Measurements from ENCODE around the gene SULT1A1. TPM values are rescaled to one million over a fixed set of nuclear protein-coding genes. Genes with fewer than 3 reads are reported as not detected.
A peak's percentile ranks its signal among the peaks of the same experiment; 100 is the strongest.

SULT1A1 gene
- total and polyA plus RNA-seq, 2 of the 13 experiments (the other 11 are each of a cell fraction or from before 2014, with no cell fraction given), result 114 to 147 TPM

DNA sequence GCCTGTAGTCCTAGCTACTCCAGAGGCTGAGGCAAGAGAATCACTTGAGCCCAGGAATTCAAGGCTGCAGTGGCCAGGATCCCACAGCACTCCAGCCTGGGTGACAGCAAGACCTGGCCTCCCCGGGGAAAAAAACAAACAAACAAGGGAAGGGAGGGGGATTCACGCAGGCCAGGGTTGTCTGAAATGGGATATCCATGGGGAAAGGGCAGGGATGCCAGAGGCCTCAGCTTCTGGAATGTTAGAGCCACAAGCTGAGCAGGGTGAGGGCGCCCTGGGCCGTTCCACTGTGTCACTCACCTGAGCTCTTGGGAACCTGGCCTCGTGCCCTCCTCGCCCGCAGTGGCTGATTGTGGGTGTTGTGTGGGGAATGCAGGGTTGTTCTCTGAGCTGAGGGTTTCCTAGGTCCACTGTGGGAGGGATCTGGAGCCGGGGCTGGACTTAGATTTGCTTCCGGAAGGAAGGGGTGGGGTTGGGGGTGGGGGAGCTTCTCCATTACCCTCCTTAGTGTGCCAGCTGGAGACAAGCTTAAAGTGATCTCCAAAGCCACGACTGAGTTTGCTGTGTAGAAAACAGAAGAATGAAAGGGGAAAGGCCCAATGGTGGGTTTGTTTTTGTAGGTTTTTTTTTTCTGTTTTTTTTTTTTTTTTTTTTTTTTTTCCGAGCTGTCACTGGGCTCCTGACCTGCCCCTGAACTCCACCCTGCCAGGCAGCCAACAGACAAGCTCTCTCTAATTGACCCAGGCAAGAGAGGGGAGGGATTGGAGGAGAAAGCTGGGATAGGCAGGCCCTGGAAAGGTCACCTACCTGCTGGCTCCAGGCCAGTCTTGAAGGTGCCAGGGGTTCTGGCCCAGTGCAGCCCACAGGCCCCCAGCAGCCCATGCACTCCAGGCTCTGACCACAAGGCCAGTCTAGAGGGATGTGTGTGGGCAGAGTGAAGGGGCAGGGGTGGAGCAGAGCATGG lies at the start of gene SULT1A1 (continued):
- no peak for TF ChIP-seq SRF (IDR thresholded peaks at IDR 0.05; ENCODE audit: low read depth, low read length)
- TF ChIP-seq KLF9 (CRISPR knock-in tag; IDR thresholded peaks at IDR 0.05; ENCODE audit: low read depth), result no peak; the same call in 1 of the 2 replicates
- TF ChIP-seq ZNF672 (CRISPR knock-in tag; IDR thresholded peaks at IDR 0.05), result no peak
- TF ChIP-seq U2AF1 (optimal IDR thresholded peaks at IDR 0.05; ENCODE audit: low read depth, low read length), result no peak
- no peak for TF ChIP-seq STAT5B (CRISPR knock-in tag; IDR thresholded peaks at IDR 0.05)
- TF ChIP-seq ELF3 (CRISPR knock-in tag; IDR thresholded peaks at IDR 0.05), result peak; percentile 72
- TF ChIP-seq ZC3H13 (CRISPR knock-in tag; IDR thresholded peaks at IDR 0.05), result peak; percentile 83
- TF ChIP-seq SYNCRIP (IDR thresholded peaks at IDR 0.05; ENCODE audit: insufficient read depth, low read depth, low read length), result no peak
- TF ChIP-seq, protein P1, sequence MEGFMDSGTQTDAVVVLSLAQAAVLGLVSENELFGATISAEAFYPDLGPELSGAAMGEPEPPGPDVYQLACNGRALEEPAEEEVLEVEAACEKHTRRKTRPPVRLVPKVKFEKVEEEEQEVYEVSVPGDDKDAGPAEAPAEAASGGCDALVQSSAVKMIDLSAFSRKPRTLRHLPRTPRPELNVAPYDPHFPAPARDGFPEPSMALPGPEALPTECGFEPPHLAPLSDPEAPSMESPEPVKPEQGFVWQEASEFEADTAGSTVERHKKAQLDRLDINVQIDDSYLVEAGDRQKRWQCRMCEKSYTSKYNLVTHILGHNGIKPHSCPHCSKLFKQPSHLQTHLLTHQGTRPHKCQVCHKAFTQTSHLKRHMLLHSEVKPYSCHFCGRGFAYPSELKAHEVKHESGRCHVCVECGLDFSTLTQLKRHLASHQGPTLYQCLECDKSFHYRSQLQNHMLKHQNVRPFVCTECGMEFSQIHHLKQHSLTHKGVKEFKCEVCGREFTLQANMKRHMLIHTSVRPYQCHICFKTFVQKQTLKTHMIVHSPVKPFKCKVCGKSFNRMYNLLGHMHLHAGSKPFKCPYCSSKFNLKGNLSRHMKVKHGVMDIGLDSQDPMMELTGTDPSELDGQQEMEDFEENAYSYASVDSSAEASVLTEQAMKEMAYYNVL (CRISPR knock-in tag; IDR thresholded peaks at IDR 0.05; ENCODE audit: borderline replicate concordance), result 0 out of 2 replicates have a peak, but pooled peaks have one; percentile 58
- peak; percentile 14; the same call in 1 of the 2 replicates for TF ChIP-seq ARNTL (CRISPR knock-in tag; IDR thresholded peaks at IDR 0.05)
- TF ChIP-seq, protein P2, sequence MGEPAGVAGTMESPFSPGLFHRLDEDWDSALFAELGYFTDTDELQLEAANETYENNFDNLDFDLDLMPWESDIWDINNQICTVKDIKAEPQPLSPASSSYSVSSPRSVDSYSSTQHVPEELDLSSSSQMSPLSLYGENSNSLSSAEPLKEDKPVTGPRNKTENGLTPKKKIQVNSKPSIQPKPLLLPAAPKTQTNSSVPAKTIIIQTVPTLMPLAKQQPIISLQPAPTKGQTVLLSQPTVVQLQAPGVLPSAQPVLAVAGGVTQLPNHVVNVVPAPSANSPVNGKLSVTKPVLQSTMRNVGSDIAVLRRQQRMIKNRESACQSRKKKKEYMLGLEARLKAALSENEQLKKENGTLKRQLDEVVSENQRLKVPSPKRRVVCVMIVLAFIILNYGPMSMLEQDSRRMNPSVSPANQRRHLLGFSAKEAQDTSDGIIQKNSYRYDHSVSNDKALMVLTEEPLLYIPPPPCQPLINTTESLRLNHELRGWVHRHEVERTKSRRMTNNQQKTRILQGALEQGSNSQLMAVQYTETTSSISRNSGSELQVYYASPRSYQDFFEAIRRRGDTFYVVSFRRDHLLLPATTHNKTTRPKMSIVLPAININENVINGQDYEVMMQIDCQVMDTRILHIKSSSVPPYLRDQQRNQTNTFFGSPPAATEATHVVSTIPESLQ (CRISPR knock-in tag; conservative IDR thresholded peaks at IDR 0.05), result no peak
- TF ChIP-seq ZFX (CRISPR knock-in tag; IDR thresholded peaks at IDR 0.05; ENCODE audit: low read depth), result peak; percentile 89
- no peak for TF ChIP-seq ZFP62 (CRISPR knock-in tag; IDR thresholded peaks at IDR 0.05)
- TF ChIP-seq NFKBIZ (CRISPR knock-in tag; IDR thresholded peaks at IDR 0.05), result peak; percentile 82
- no peak for TF ChIP-seq SNAPC2 (CRISPR knock-in tag; IDR thresholded peaks at IDR 0.05)
- TF ChIP-seq ZNF883 (CRISPR knock-in tag; IDR thresholded peaks at IDR 0.05; ENCODE audit: not compliant biosample characterization), result no peak
- no peak for TF ChIP-seq SNRNP70 (IDR thresholded peaks at IDR 0.05; ENCODE audit: low read depth, low read length)
- TF ChIP-seq MYNN (CRISPR knock-in tag; IDR thresholded peaks at IDR 0.05; ENCODE audit: low read depth), result 0 out of 2 replicates have a peak, but pooled peaks have one; percentile 26
- TF ChIP-seq, protein P3, sequence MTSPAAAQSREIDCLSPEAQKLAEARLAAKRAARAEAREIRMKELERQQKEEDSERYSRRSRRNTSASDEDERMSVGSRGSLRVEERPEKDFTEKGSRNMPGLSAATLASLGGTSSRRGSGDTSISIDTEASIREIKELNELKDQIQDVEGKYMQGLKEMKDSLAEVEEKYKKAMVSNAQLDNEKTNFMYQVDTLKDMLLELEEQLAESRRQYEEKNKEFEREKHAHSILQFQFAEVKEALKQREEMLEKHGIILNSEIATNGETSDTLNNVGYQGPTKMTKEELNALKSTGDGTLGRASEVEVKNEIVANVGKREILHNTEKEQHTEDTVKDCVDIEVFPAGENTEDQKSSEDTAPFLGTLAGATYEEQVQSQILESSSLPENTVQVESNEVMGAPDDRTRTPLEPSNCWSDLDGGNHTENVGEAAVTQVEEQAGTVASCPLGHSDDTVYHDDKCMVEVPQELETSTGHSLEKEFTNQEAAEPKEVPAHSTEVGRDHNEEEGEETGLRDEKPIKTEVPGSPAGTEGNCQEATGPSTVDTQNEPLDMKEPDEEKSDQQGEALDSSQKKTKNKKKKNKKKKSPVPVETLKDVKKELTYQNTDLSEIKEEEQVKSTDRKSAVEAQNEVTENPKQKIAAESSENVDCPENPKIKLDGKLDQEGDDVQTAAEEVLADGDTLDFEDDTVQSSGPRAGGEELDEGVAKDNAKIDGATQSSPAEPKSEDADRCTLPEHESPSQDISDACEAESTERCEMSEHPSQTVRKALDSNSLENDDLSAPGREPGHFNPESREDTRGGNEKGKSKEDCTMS (CRISPR knock-in tag; conservative IDR thresholded peaks at IDR 0.05), result no peak
- TF ChIP-seq, protein P4, sequence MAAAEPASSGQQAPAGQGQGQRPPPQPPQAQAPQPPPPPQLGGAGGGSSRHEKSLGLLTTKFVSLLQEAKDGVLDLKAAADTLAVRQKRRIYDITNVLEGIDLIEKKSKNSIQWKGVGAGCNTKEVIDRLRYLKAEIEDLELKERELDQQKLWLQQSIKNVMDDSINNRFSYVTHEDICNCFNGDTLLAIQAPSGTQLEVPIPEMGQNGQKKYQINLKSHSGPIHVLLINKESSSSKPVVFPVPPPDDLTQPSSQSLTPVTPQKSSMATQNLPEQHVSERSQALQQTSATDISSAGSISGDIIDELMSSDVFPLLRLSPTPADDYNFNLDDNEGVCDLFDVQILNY (CRISPR knock-in tag; conservative IDR thresholded peaks at IDR 0.05), result 0 out of 2 replicates have a peak, but pooled peaks have one; percentile 30
- TF ChIP-seq GABPA (IDR thresholded peaks at IDR 0.05; ENCODE audit: low read depth, low read length), result no peak; the same call in 1 of the 2 replicates
- peak; percentile 82 for TF ChIP-seq GABPA (CRISPR knock-in tag; IDR thresholded peaks at IDR 0.05; ENCODE audit: low read depth)
